Fibroblast of lung (primary cell): Measurements from ENCODE around the gene LYPLAL1.

Experiments
- EZH2 ChIP-seq: IDR thresholded peaks from 2 replicates; pipeline ENCODE4 v1.5.1; 2012; ENCODE audit warnings: low read length, control low read depth, mild to moderate bottlenecking; ENCODE audit errors: missing control alignments
- TF ChIP-seq, protein P1 (sequence below), 2 donors: IDR thresholded peaks in 1 of 2; conservative IDR thresholded peaks in 1 of 2; 1 replicate in 1 of 2; 2 replicates in 1 of 2; pipeline ENCODE4 v1.5.1; 2011 to 2012; ENCODE audit warnings: low read length in 2 of 2, control low read depth in 1 of 2, inconsistent platforms in 1 of 2, low read depth in 1 of 2, mild to moderate bottlenecking in 1 of 2

DNA sequence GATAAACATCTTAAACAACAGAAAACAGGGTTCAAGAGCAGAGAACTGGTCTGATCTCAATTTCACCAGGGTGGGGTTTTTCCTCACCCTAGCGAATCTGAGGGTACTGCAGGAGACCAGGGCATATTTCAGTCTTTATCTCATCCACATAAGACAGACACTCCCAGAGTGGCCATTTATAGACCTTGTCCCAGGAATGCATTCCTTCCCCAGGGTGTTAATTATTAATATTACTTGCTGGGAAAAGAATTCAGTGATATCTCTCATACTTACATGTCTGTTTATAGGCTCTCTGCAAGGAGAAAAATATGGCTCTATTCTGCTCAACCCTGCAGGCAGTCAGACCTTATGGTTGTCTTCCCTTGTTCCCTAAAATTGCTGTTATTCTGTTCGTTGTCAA, 84.1 kb downstream of the LYPLAL1 start:
- TF ChIP-seq, protein P1, sequence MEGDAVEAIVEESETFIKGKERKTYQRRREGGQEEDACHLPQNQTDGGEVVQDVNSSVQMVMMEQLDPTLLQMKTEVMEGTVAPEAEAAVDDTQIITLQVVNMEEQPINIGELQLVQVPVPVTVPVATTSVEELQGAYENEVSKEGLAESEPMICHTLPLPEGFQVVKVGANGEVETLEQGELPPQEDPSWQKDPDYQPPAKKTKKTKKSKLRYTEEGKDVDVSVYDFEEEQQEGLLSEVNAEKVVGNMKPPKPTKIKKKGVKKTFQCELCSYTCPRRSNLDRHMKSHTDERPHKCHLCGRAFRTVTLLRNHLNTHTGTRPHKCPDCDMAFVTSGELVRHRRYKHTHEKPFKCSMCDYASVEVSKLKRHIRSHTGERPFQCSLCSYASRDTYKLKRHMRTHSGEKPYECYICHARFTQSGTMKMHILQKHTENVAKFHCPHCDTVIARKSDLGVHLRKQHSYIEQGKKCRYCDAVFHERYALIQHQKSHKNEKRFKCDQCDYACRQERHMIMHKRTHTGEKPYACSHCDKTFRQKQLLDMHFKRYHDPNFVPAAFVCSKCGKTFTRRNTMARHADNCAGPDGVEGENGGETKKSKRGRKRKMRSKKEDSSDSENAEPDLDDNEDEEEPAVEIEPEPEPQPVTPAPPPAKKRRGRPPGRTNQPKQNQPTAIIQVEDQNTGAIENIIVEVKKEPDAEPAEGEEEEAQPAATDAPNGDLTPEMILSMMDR (conservative IDR thresholded peaks at IDR 0.05 in 1 of 2, IDR thresholded peaks at IDR 0.05 in 1 of 2; ENCODE audit: low read depth in 1 of 2, low read length in 2 of 2) = no peak
- no peak for TF ChIP-seq EZH2
